ENCODE data around the gene PGBD4. TPM values are rescaled to one million over a fixed set of nuclear protein-coding genes. Genes with fewer than 3 reads are reported as not detected.

The PGBD4 gene
- total and polyA plus RNA-seq, 2 of the 13 experiments (the other 11 are each of a cell fraction or from before 2014, with no cell fraction given): 1.4 to 1.7 TPM

GRCh38 chr15:34101366-34102174 lies at the start of gene PGBD4, which contains the start of gene EMC7 (continued):
- TF ChIP-seq, protein P1, sequence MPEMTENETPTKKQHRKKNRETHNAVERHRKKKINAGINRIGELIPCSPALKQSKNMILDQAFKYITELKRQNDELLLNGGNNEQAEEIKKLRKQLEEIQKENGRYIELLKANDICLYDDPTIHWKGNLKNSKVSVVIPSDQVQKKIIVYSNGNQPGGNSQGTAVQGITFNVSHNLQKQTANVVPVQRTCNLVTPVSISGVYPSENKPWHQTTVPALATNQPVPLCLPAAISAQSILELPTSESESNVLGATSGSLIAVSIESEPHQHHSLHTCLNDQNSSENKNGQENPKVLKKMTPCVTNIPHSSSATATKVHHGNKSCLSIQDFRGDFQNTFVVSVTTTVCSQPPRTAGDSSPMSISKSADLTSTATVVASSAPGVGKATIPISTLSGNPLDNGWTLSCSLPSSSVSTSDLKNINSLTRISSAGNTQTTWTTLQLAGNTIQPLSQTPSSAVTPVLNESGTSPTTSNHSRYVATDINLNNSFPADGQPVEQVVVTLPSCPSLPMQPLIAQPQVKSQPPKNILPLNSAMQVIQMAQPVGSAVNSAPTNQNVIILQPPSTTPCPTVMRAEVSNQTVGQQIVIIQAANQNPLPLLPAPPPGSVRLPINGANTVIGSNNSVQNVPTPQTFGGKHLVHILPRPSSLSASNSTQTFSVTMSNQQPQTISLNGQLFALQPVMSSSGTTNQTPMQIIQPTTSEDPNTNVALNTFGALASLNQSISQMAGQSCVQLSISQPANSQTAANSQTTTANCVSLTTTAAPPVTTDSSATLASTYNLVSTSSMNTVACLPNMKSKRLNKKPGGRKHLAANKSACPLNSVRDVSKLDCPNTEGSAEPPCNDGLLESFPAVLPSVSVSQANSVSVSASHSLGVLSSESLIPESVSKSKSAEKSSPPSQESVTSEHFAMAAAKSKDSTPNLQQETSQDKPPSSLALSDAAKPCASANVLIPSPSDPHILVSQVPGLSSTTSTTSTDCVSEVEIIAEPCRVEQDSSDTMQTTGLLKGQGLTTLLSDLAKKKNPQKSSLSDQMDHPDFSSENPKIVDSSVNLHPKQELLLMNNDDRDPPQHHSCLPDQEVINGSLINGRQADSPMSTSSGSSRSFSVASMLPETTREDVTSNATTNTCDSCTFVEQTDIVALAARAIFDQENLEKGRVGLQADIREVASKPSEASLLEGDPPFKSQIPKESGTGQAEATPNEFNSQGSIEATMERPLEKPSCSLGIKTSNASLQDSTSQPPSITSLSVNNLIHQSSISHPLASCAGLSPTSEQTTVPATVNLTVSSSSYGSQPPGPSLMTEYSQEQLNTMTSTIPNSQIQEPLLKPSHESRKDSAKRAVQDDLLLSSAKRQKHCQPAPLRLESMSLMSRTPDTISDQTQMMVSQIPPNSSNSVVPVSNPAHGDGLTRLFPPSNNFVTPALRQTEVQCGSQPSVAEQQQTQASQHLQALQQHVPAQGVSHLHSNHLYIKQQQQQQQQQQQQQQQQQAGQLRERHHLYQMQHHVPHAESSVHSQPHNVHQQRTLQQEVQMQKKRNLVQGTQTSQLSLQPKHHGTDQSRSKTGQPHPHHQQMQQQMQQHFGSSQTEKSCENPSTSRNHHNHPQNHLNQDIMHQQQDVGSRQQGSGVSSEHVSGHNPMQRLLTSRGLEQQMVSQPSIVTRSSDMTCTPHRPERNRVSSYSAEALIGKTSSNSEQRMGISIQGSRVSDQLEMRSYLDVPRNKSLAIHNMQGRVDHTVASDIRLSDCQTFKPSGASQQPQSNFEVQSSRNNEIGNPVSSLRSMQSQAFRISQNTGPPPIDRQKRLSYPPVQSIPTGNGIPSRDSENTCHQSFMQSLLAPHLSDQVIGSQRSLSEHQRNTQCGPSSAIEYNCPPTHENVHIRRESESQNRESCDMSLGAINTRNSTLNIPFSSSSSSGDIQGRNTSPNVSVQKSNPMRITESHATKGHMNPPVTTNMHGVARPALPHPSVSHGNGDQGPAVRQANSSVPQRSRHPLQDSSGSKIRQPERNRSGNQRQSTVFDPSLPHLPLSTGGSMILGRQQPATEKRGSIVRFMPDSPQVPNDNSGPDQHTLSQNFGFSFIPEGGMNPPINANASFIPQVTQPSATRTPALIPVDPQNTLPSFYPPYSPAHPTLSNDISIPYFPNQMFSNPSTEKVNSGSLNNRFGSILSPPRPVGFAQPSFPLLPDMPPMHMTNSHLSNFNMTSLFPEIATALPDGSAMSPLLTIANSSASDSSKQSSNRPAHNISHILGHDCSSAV (CRISPR knock-in tag; IDR thresholded peaks at IDR 0.05; ENCODE audit: borderline replicate concordance): no peak
- TF ChIP-seq AGO1 (IDR thresholded peaks at IDR 0.05; ENCODE audit: low read depth, low read length, poor library complexity, severe bottlenecking) (peak; percentile 40), ZNF572 (CRISPR knock-in tag; IDR thresholded peaks at IDR 0.05) (0 out of 2 replicates have a peak, but pooled peaks have one; percentile 67), LCORL (IDR thresholded peaks at IDR 0.05) (no peak), LCORL (CRISPR knock-in tag; IDR thresholded peaks at IDR 0.05) (0 out of 2 replicates have a peak, but pooled peaks have one; percentile 20), ZNF589 (CRISPR knock-in tag; conservative IDR thresholded peaks at IDR 0.05) (no peak; the same call in 1 of the 2 replicates), TCF7L2 (IDR thresholded peaks at IDR 0.05; ENCODE audit: low read depth, low read length) (no peak), ZFP90 (CRISPR knock-in tag; IDR thresholded peaks at IDR 0.05; ENCODE audit: borderline replicate concordance) (0 out of 2 replicates have a peak, but pooled peaks have one; percentile 70), PATZ1 (CRISPR knock-in tag; IDR thresholded peaks at IDR 0.05) (no peak), EHMT2 (IDR thresholded peaks at IDR 0.05; ENCODE audit: borderline replicate concordance, low read depth, low read length) (no peak), ONECUT2 (CRISPR knock-in tag; IDR thresholded peaks at IDR 0.05) (no peak; the same call in 1 of the 2 replicates), FOXK1 (CRISPR knock-in tag; IDR thresholded peaks at IDR 0.05; ENCODE audit: borderline replicate concordance, low read depth) (peak; percentile 88), ATF1 (CRISPR knock-in tag; IDR thresholded peaks at IDR 0.05) (peak; percentile 99)
- TF ChIP-seq, protein P2, sequence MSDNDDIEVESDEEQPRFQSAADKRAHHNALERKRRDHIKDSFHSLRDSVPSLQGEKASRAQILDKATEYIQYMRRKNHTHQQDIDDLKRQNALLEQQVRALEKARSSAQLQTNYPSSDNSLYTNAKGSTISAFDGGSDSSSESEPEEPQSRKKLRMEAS (IDR thresholded peaks at IDR 0.05): peak; percentile 84
- TF ChIP-seq, protein P3, sequence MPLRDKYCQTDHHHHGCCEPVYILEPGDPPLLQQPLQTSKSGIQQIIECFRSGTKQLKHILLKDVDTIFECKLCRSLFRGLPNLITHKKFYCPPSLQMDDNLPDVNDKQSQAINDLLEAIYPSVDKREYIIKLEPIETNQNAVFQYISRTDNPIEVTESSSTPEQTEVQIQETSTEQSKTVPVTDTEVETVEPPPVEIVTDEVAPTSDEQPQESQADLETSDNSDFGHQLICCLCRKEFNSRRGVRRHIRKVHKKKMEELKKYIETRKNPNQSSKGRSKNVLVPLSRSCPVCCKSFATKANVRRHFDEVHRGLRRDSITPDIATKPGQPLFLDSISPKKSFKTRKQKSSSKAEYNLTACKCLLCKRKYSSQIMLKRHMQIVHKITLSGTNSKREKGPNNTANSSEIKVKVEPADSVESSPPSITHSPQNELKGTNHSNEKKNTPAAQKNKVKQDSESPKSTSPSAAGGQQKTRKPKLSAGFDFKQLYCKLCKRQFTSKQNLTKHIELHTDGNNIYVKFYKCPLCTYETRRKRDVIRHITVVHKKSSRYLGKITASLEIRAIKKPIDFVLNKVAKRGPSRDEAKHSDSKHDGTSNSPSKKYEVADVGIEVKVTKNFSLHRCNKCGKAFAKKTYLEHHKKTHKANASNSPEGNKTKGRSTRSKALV (CRISPR knock-in tag; IDR thresholded peaks at IDR 0.05): no peak

Data from HepG2 (cell line).